ENCODE measurements around the gene ABCC8.

Gene ABCC8

DNA sequence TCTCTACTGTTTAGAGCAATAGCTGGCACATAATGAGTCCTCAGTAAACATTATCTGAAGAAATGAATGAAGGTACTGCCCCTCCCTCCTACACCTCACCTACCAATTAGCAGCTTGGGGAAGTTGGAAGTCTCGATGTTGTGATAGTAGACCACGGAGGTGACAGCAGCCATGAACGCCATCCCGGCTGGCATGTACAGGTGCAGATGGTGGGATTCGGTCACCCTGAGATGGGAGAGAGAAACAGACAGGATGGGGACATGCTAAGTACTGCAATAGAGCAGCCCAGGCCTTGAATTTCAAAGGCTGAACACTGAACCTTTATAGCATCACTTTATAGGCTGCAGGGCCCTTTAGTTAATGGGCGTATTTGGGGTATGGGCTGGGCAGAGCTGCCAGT is 6.6 kb downstream of the ABCC8 start:
- DNase-seq (ENCODE audit: low read depth in 2 of 2), result no peak

DNA sequence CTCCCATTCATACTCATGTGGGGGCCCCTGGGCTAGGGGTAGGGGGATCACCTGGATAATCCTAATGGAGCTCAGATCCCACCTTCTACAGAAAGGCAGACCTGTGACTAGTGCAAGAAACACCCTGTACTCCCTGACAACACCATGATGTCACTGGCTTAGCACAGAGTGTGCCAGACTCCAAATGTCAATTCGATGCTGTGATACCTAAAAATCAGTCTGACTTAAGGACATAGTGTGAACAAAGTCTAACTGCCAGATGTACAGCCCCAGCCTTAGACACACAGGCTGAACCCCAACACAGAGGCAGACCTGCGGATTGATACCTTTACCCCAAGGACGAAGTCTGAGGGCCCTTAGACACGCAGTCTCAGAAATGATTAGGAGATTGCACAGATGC is 8.5 kb downstream of the ABCC8 start:
- no peak for DNase-seq (ENCODE audit: low read depth in 2 of 2)

DNA sequence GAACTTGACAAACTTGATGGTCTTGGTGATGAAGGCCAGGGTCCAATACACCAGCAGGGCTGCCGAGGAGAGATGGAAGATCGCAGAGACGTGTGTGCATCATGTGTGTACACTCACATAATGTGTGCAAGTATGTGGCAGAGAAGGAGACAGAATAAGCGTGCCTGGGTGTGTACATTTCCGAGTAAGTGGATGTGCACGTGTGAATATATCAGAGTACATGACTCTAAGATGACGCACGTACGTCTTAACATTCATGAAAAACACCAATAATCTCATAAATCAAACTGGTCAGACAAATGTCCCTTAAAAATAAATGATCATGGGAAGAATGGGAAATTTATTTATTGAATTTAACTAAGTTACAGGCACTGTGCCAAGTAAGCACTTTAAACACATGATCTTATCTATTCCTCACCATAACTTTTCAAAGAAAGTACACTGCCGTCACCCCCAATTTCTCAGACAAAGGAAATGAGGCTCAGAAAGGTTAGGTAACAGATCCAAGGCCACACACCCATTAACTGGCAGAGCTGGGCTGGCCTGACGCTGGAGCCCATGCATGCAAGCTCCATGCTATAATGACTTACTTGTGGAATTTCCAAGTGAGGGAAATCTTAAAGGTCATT is 13.0 kb downstream of the ABCC8 start:
- no peak for DNase-seq (ENCODE audit: low read depth in 2 of 2)

- DNase-seq (ENCODE audit: low read depth in 2 of 2), result no peak
These were observed 13.7 kb downstream of the ABCC8 start for GRCh38 chr11:17462940-17463339.

DNA sequence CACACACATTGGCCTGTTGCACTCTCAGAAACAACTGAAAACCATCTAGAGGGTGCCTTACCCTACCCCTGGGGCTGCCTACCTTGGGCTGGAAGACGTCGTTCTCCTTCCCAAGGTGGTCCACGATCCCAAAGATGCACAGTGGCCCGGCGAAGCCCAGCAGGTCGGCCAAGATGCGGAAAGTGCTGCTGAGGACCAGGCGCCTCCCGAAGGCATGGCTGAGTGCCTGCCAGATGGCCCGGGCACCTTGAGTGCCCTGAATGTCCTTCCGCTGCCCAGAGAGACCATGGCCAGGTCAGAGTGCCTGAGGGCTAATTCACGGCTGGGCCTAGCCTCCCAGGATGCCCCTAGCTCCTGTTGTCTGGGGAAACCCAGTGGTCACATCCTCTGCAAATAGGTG is 16.2 kb downstream of the ABCC8 start:
- no peak for DNase-seq (ENCODE audit: low read depth in 2 of 2)

DNA sequence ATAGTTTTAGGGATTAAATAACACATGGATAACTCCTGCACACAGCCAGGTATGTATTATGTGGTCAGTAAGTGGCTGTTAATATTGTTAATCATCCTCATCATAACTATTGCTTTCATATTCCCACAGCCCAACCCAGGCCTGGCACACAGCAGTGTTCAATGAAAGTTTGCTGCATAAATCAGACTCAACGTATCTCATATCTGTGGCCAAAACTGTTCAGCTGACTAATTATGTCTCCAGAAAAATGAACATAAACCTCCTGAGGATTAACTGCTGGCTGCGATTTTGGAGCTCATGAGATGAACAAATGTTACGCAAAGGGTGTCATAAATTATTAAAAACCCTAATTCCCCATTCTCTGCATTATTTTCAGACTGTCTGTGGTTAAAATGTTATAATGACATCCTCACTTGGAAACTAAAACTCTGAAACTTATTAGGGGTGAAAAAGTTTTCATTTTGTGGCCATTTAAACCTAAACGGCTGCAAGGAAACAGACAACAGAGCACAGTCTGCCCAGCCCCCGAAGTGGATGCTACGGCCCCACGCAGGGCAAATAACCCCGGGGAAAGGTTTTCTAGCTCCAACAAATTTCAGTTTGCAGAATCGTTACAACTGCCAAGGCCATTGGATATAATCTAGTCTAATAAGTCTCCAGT is 17.3 kb downstream of the ABCC8 start:
- DNase-seq (ENCODE audit: low read depth in 2 of 2), result no peak

DNA sequence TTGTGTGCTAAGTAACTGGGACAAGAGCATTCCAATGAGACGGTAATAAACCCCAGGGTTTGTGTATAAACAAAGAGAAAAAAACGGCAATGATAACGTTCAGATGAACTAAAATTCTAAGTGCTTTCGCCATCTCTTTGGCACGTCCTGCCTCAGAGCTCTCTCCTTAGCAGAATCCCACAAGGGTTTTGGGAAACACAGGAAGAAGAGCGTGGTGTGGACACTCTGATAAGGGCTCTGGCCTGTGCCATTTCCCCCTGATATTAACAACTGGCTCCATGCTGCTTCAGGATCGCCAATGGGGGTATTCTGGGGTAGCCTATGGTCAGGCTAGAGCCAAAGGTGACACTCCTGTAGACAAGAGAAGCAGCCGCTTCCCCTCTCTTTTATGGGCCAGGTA is 18.4 kb downstream of the ABCC8 start:
- no peak for DNase-seq (ENCODE audit: low read depth in 2 of 2)

DNA sequence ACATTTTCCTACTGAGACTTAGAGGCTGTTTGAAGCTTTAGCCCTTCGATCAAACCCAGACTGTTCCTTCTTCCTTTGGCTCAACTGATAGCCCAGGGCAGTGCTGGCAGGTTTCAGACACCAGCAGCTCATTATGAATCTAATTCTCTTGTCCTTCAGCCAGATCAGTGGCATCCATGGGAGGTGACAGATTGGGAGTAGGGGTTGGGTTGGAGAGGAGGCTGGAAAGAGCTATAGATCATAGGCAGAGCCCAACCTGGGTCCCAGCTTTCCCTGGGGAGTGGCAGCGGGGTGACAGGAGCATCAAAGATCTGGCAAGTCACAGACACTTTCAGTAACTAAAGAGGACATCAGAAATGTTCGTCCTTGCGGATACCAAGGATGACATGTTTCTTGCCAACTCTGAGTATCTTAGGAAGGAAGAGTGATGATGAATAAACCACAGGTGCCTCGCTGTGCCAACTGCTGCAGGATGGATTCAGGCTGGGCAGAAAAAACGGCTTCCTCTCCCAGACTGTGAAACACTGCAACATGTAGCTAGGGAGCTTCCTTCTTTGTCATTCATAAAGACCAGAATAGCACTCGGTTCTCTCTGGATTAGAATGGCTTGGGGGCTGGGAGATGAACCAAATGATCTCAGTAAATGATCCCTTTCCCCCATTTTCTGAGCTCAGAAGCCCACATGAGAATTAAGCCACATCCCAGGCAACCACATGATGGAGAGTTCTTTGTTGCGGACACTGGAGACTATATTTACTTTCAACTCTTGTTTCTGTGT is 19.1 kb downstream of the ABCC8 start:
- DNase-seq (ENCODE audit: low read depth in 2 of 2), result no peak

DNA sequence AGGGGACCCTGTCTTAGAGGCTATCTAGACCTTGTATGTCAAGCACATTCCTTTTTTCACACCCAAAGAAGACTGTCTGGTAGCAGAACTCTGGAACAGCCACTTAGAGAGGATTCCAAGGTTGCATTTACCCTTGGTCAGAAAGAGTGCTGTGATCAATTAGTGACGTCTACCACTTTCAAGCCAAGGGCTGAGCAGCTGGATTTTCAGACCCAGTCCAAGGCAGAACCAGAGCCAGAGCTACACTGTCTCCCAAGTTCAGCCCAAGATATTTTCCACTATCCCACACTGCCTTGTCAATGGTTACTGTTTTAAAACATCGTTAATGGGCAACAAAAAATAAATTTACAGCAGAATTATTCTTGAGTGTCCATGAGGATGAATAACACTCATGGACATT is 24.0 kb downstream of the ABCC8 start:
- DNase-seq (ENCODE audit: low read depth in 2 of 2), result no peak

GRCh38 chr11:17449158-17449557 is 27.5 kb downstream of the ABCC8 start:
- DNase-seq (ENCODE audit: low read depth in 2 of 2), result no peak

DNA sequence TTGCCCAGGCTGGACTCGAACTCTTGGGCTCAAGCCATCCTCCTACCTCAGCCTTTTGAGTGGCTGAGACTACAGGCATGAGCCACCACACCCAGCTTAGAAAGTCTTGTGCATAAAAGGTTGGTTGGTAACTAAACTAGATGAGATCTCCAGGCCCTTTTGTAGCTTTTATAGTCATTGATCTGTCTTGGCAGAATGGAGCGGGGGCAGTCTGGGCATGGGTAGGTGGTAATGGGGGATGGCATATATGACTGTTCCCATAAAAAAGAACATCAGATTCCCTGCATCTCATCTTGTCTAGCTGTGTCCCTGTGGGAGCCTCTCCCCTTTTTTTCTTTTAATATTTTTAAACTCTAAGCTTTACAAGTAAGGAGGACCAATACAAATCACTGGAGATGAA is 30.2 kb downstream of the ABCC8 start:
- DNase-seq (ENCODE audit: low read depth in 2 of 2), result no peak

DNA sequence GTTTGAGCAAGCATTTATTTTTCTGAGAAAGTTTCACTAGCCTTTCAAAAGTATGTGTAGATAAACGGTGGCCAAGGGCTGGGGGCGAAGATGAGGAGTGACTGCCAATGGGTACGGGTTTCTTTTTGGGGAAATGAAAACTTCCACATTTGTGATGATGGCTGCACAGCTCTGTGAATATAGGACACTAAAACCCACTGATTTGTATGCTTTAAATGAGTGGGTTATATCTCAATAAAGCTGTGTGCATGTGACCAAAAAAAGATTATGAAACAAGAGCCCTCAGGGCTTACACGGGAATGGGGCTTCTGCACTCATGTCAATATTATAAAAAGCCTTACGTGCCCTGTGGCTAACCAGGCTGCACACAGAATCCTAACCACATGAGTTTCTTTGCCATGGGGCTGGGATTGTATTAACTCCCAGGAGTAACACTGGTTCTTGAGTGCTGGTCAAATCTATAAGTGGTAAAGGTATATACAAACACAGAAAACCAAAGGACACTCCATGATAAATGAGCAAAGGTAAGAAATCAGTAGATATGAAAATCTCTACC is 31.3 kb downstream of the ABCC8 start:
- DNase-seq (ENCODE audit: low read depth in 2 of 2), result no peak

- DNase-seq (ENCODE audit: low read depth in 2 of 2), result no peak
These were observed 32.5 kb downstream of the ABCC8 start for GRCh38 chr11:17443926-17444690.

DNA sequence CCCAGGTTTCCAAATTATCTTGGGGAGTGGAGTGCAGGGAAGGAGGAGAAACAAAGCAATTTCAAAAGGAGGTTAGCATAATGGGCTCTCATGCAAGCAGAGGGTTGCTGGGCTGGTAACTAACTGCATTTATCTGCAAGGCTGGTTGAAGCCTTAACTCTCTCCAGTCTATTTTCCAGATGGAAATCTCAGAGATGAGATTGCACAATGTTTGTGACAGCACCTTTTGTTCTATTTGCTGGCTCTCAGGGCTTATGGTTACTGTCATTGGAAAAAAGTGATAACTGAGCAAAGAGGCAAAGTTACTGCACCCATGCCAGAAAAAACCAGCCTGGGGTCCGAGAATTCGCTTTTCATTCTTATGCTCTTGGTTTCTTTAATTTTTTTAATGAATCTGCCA is 33.2 kb downstream of the ABCC8 start:
- no peak for DNase-seq (ENCODE audit: low read depth in 2 of 2)

DNA sequence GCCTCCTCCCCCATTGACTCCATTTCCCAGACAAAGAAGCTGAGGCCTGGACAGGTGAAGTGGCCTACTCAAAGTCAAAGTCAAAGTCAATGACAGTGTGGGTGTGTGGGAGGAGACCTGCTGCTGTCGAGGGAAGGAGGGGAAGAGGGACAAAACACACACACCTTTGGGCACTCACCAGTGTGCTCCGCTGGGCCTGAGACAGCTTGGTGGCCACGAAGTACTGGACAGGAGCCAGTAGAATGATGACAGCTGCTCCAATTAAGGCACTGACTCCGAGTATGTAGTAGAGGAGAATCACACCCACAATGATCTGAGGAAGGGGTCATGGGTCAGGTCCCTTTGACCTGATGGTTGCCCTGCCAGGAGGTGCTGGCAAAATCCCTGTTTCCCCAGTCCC is 33.6 kb downstream of the ABCC8 start:
- DNase-seq (ENCODE audit: low read depth in 2 of 2), result no peak

DNA sequence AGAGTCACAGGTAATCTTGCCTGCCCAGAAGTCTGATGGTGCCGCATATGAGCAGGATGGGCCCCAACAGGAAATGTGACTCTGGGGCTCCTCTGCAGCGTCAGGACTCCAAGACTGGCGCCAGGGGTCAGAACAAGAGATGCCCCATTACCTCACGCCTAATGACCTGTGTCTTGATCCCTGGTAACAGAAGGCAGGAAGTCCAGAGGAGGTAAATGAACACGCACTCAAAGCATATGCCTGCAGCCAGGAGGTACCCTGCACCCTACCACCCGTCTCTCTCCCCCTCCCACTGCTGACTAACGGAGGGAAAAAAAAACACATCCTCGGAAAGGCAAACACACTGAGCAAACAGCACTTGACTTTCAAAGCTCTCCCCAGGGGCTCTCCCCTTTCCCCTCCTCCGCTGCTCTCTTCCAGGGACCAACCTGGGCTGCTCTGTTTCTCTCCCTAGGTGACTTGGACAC is 37.3 kb downstream of the ABCC8 start:
- DNase-seq (ENCODE audit: low read depth in 2 of 2), result no peak

DNA sequence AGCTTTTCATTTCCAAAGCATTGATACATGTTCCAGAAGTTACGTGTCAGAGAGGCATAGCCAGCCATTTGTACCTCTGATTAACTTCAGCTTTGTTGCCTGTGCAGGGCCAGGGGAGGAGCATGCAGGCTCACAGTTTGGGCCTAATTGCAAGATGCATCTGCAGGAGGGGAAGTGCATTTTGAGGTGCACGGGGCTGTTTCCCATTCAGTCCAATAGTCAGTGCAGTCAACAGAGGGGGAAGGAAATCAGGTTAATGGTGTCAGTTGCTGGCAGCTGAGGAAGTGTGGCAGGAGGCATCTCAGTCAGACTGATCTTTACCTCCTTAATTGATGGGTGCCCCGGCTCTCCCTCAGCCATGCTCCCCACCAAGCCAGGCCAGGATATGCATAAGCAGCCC is 39.3 kb downstream of the ABCC8 start:
- DNase-seq (ENCODE audit: low read depth in 2 of 2), result no peak

- no peak for DNase-seq (ENCODE audit: low read depth in 2 of 2)
These were observed 42.5 kb downstream of the ABCC8 start for GRCh38 chr11:17434108-17434507.

DNA sequence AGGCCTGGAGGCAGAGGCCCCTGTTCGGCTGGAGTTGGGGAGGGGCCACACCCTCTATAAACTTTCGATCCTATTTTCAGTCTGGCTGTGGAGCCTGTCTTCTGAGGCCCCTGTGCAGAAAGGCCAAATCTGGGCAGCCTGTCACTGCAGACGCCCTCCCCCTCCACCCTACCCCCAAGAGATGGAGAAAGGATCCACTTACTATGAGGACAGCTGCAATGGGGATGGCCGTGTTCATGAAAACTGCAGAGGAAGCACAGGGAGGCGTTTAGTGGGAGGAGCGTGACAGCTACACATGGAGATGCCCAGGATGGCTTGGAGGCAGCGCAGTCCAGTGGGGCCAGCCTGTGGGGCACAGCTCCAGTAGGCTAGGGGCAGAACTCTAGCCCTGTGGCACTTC is 44.6 kb downstream of the ABCC8 start:
- no peak for DNase-seq (ENCODE audit: low read depth in 2 of 2)

GRCh38 chr11:17431139-17431538 is 45.5 kb downstream of the ABCC8 start:
- no peak for DNase-seq (ENCODE audit: low read depth in 2 of 2)

- DNase-seq (ENCODE audit: low read depth in 2 of 2), result no peak
These were observed 46.0 kb downstream of the ABCC8 start for GRCh38 chr11:17430616-17431015.

DNA sequence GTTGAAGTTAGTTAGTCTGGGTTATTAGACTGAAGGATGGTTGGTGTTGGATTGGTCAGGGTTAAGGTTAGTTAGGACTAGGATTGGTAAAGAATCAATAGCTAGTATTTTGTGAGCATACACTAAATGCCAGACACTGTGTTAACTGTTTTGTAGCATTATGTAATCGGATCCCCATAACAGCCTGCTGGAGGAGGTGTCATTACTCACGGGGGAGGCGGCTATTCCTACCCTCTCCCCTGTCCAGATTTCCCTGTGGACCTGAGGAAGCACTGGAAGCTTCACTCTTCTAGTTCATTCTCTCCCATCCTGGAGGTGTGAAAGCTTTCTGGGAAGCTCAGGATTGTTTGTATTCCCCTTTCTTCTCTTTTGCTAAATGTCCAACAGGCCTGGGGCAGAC is 47.7 kb downstream of the ABCC8 start:
- no peak for DNase-seq (ENCODE audit: low read depth in 2 of 2)
